Hepatocyte (in vitro differentiated cells): ENCODE data around the gene LRRC27. TPM values are rescaled to one million over a fixed set of nuclear protein-coding genes. Genes with fewer than 3 reads are reported as not detected.

Source experiments
- DNase-seq: peaks from one replicate; pipeline ENCODE4 v3.0.0-alpha.2; 2016; ENCODE audit warnings: low spot score
- H2AFZ ChIP-seq: fragments of 200-600 bp; sonication (generic); 2 replicates; pipeline ENCODE4 v1.6.0; 2016; ENCODE audit warnings: antibody characterized with exemption, mild to moderate bottlenecking
- H3K27ac ChIP-seq: fragments of 200-600 bp; sonication (generic); 2 replicates; pipeline ENCODE4 v1.5.1; 2016; ENCODE audit warnings: mild to moderate bottlenecking
- H3K27me3 ChIP-seq: fragments of 200-600 bp; sonication (generic); 2 replicates; pipeline ENCODE4 v1.6.1; 2016
- H3K36me3 ChIP-seq: fragments of 200-600 bp; sonication (generic); replicated peaks from 2 replicates; pipeline ENCODE4 v1.5.1; 2016; ENCODE audit warnings: low read depth; ENCODE audit not compliant: insufficient read depth
- H3K4me1 ChIP-seq: fragments of 200-600 bp; sonication (generic); 2 replicates; pipeline ENCODE4 v1.5.1; 2016; ENCODE audit warnings: mild to moderate bottlenecking, moderate library complexity; ENCODE audit not compliant: insufficient read depth
- H3K4me2 ChIP-seq: fragments of 200-600 bp; sonication (generic); 2 replicates; pipeline ENCODE4 v1.6.0; 2016
- H3K4me3 ChIP-seq: fragments of 200-600 bp; sonication (generic); 2 replicates; pipeline ENCODE4 v1.5.1; 2016; ENCODE audit warnings: mild to moderate bottlenecking
- H3K79me2 ChIP-seq: fragments of 200-600 bp; sonication (generic); 2 replicates; pipeline ENCODE4 v1.6.0; 2017; ENCODE audit warnings: mild to moderate bottlenecking
- H3K9me2 ChIP-seq: fragments of 200-600 bp; sonication (generic); replicated peaks from 2 replicates; pipeline ENCODE4 v1.6.0; 2017; ENCODE audit warnings: mild to moderate bottlenecking; ENCODE audit not compliant: insufficient read depth
- H3K9me3 ChIP-seq: fragments of 200-600 bp; sonication (generic); 2 replicates; pipeline ENCODE4 v1.5.1; 2016; ENCODE audit warnings: low read depth, mild to moderate bottlenecking
- H4K20me1 ChIP-seq: fragments of 200-600 bp; sonication (generic); 2 replicates; pipeline ENCODE4 v1.6.0; 2016; ENCODE audit warnings: mild to moderate bottlenecking; ENCODE audit not compliant: insufficient read depth, poor library complexity, severe bottlenecking
- CTCF ChIP-seq: fragments of 200-600 bp; sonication (generic); IDR thresholded peaks from 2 replicates; pipeline ENCODE4 v1.5.1; 2016; ENCODE audit warnings: antibody characterized with exemption, mild to moderate bottlenecking; ENCODE audit not compliant: poor library complexity
- EZH2 ChIP-seq: fragments of 200-600 bp; sonication (generic); IDR thresholded peaks from 2 replicates; pipeline ENCODE4 v1.6.1; 2016; ENCODE audit warnings: antibody characterized with exemption, mild to moderate bottlenecking, borderline replicate concordance
- EZH2phosphoT487 ChIP-seq: fragments of 200-600 bp; sonication (generic); IDR thresholded peaks from one replicate; pipeline ENCODE4 v1.6.1; 2018; ENCODE audit warnings: antibody characterized with exemption, mild to moderate bottlenecking, low read depth, moderate library complexity; ENCODE audit not compliant: unreplicated experiment, severe bottlenecking
- WGBS: methylation state at CpG from one replicate; pipeline ENCODE4 v1.1.6; 2016; ENCODE audit warnings: low lambda C conversion rate; ENCODE audit errors: missing lambda C conversion rate; 5-methylcytosine and 5-hydroxymethylcytosine counted together
- polyA plus RNA-seq: library from polyadenylated mRNA; unstranded; fragments of >200 nt; fragmentation: Nextera tagmentation; extraction: Ambion mirVana; gene quantifications from 2 replicates; pipeline ENCODE4 v1.2.1, GENCODE V29; 2016
- total RNA-seq: library from RNA; depleted of rRNA; stranded (reverse); fragments of >200 nt; gene quantifications from 2 replicates; pipeline ENCODE4 v1.2.3, GENCODE V29; 2014

Gene LRRC27
- total and polyA plus RNA-seq, 2 experiments from 2014 or later: 7.5 to 8.3 TPM

- H3K27ac ChIP-seq: no peak overlapping the region
- H3K9me2 ChIP-seq: no peaks in the 10 kb centered on the region
- H3K4me2 ChIP-seq: no peak overlapping the region
- H4K20me1 ChIP-seq: no peaks in the 10 kb centered on the region
- H3K79me2 ChIP-seq: no peaks in the 10 kb centered on the region
- H2AFZ ChIP-seq: no peak overlapping the region
- H3K36me3 ChIP-seq: no peaks in the 10 kb centered on the region
- no peaks in the 10 kb centered on the region for H3K27me3 ChIP-seq
- WGBS: 96% methylated on average over 11 of the region's 11 CpGs
- TF ChIP-seq EZH2phosphoT487 (no peak), EZH2 (no peak), CTCF (no peak)
- H3K4me1 ChIP-seq: no peaks in the 10 kb centered on the region
- H3K4me3 ChIP-seq: no peak overlapping the region
- DNase-seq: no peak
- no peaks in the 10 kb centered on the region for H3K9me3 ChIP-seq
These were observed 96.5 kb downstream of the LRRC27 start for GRCh38 chr10:132428486-132428995.

Other genes with a start within 250 kb of the LRRC27 start
- gene DPYSL4, start 145.2 kb upstream of the LRRC27 start, total RNA-seq: 2.8 and 4.1 TPM in 2 replicates
- gene DPYSL4, start 145.2 kb upstream of the LRRC27 start, polyA plus RNA-seq: 1.8 and 2.1 TPM in 2 replicates
- gene STK32C, start 24.2 kb upstream of the LRRC27 start, total RNA-seq: 4.8 and 7.9 TPM in 2 replicates
- 9.6 and 12.2 TPM in 2 replicates for gene STK32C, start 24.2 kb upstream of the LRRC27 start, polyA plus RNA-seq
- gene PWWP2B, start 65.0 kb downstream of the LRRC27 start, total RNA-seq: 15.1 and 18.0 TPM in 2 replicates
- 10.7 and 12.7 TPM in 2 replicates for gene PWWP2B, start 65.0 kb downstream of the LRRC27 start, polyA plus RNA-seq
- gene INPP5A, start 205.6 kb downstream of the LRRC27 start, total RNA-seq: 53.6 and 55.8 TPM in 2 replicates
- gene INPP5A, start 205.6 kb downstream of the LRRC27 start, polyA plus RNA-seq: 35.1 and 41.2 TPM in 2 replicates